G401 (cell line): ENCODE measurements around the gene RPL28. TPM values are rescaled to one million over a fixed set of nuclear protein-coding genes. Genes with fewer than 3 reads are reported as not detected.
"Not testable (repeated sequence)": the region's sequence is repeated elsewhere in the genome, so short reads cannot be mapped to it uniquely, and the experiment has no call there.

Experiments
- DNase-seq: peaks from one replicate; pipeline ENCODE4 v3.0.0-alpha.2; 2015; ENCODE audit warnings: low spot score
- in situ Hi-C: cut with HindIII; loops from 2 replicates; pipeline ENCODE4 v1.10.0; 2016; ENCODE audit warnings: low sequenced_read_pairs, mixed read lengths
- total RNA-seq: library from RNA; depleted of rRNA; stranded (reverse); fragments of >200 nt; shearing (Covaris generic); gene quantifications from 2 replicates; pipeline ENCODE4 v1.2.3, GENCODE V29; 2014

The RPL28 gene
- total RNA-seq, 1 experiment from 2014 or later = 236 TPM

DNA sequence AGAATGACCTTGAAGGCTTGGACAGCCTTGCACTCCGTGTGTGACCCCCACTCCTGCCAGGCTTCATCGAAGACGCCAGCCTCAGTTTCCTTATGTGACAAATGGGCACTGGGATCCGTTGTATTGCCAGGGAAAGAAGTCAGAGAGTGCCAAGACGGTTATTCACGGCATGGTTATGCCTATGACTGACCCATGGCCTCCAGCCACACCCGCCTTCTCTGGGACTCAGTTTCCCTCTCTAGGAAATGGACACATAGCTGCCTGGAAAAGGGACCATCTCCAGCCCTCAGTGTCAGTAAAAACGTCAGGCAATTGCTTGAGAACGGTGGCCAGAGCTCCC lies 22.8 kb downstream of the RPL28 start:
- no peak for DNase-seq
- in situ Hi-C loops = no loop called here

DNA sequence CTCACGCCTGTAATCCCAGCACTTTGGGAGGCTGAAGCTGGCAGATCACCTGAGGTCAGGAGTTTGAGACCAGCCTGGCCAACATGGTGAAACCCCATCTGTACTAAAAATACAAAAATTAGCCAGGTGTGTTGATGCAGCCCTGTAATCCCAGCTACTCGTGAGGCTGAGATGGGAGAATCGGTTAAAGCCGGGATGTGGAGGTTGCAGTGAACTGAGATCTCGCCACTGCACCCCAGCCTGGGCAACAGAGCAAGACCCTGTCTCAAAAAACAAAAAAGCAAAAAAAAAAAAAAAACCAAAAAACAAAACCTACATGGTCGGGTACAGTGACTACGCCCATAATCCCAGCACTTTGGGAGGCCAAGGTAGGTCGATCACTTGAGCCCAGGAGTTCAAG lies 23.4 kb downstream of the RPL28 start:
- in situ Hi-C loops, DNase-seq: not testable (repeated sequence)

DNA sequence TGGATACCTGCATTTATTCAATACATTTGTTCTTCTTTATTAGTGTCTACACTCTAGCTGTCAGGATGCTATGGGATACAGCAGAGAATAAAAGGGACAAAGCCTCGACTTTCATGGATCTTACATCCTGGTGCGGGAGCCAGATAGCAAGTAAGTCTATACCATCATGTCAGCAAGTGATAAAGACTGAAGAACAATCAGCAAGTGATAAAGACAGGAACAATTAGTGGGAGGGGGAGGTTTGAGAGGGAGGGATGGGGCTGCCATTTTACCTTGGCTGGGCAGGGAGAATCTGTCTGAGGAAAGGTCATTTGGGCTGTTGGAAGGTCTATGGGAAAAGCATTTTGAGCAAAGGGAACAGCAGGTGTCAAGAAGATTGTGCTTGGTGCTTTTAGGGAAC lies 24.4 kb downstream of the RPL28 start:
- in situ Hi-C loops = loop anchor here (10.0 kb wide), 2 partner anchors 115 to 155 kb away; partner anchors contain the start of gene PPP6R1

DNA sequence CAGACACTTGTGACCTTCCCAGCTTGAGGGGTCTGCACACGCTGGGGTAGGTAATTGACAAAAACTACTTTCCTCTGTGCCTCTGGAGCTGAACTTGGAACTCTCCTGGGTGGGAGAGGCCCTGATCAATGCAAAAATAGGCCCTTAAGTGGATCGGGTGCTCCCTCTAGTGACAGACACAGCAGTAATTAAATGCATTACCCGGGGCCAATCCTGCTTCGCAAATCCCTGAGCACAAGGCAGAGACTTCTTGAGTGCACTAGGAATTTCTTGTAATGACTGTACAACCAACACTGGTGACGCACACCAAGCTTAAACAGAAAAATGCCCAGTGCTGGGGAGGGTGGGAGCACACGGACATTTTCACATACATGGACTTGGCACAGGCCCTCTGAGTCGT lies 32.5 kb downstream of the RPL28 start:
- peak; percentile 70 for DNase-seq
- in situ Hi-C loops = loop anchor here (10.0 kb wide), 2 partner anchors 123 to 163 kb away; partner anchors contain the start of gene PPP6R1

More for the DNA sequence above, 24.4 kb downstream of the RPL28 start:
- DNase-seq = no peak

DNA sequence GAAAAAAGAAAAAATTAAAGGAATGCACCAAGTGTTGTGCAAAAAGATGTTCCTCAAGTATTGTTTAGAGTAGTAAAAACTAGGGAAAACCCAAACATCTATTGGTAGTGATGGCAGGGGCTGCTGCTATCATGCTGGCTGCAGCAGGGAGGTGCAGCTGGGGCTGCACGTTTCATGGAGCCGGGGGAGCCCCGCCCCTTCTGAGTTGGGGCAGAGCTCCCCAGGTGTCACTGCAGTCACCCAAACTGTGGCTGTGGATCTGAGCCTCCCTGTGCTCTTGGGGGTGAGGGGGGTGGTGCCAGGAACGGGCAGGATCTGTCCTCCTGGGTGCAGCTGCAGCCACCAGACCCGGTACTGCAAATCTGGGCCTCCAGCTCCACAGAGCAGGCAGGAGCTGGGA lies 33.4 kb downstream of the RPL28 start:
- in situ Hi-C loops = loop anchor here (10.0 kb wide), 2 partner anchors 124 to 164 kb away; partner anchors contain the start of gene PPP6R1
- DNase-seq = no peak

DNA sequence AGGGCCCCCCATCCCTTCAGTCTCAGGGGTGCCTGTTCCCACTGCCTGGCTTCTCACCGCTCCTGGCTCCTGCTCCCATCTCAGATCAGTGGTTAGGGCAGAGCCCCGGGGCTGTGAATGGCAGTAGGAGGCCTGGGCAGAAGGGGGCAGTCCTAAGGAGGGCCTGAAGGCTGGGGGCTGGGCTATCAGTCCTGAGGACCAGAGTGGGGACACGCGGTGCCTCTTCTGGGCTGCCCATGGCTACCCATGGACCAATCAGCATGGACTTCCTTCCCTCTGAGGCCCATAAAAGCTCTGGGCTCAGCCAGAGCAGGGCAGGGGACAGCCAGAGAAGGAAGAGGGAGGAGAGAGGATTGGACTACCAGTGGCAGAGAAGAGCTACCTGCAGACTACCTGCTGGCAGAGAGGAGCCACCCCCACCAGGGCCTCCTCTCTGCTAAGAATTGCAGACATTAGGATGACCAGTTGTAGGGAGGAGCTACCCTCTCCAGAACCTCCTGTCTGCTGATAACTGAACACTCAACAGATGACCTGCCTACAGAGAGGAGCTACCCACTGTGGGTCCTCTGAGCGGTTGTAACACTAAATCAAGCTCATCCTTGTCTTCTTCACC lies 34.0 kb downstream of the RPL28 start:
- no peak for DNase-seq
- in situ Hi-C loops = loop anchor here (10.0 kb wide), 2 partner anchors 125 to 165 kb away; partner anchors contain the start of gene PPP6R1

DNA sequence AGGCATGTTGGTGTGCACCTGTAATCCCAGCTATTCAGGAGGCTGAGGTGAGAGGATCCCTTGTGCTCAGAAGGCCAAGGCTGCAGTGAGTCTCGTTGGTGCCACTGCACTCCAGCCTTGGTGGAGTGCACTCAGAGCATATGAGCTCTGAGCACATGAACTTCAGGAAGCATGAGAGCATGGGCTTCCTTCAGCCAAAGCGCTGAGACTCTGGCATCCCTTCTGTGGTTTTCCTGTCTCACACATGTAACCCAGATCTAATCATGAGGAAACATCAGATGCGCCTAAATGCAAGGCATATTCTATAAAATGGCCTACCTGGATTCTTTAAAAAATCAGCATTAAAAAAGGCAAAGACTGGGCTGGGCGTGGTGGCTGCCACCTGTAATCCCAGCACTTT lies 35.5 kb downstream of the RPL28 start:
- in situ Hi-C loops, DNase-seq: not testable (repeated sequence)

DNA sequence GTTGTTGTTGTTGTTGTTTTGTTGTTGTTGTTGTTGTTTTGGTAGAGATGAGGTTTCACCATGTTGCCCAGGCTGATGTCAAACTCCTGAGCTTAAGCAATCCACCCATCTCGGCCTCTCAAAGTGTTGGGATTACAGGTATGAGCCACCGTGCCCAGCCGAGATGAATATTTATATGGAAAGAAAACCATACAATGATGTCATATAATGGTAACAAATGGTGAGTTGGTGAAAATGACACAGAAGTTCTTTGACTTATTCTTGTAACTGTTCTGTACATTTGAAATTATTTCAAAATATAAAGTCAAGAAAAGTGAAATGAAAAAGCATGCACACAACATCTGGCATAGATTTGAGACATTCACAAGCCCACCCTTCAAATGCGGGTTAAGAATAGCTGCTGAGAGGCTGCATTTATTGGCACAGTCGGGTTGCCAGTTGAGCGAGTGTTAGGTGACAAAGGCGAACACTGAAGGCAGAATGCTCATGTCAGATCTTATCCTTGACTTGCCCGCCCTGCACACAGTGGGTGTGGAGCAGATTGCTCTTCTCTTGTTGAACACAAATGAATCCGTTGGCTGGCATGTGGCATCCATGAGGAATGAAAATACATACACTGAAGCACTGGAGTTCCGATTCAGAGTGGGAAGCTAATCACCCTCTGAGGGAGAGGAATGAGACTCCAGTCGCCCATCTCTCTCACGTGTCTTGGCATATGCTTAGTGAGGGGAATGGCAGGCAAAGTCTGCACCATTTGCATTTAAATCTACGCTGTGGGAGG lies 37.7 kb downstream of the RPL28 start:
- in situ Hi-C loops = no loop called here
- DNase-seq = no peak

DNA sequence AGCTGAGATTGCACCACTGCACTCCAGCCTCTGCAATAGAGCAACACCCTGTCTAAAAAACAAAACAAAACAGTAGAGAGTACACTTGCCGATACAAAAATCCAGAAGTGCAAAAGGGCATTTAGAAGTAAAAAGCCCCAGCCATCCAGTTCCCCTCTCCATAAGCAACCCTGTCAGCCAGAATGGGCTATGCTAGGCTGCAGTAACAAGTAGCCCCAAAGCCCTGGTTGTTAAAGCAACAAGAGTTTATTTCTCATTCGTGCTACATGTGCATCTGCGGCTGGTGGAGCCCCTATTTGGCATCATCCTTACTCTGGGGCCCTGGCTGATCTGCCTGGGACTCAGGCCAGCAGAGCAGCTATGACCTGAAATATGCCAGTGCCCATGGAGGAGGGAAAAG lies 38.8 kb downstream of the RPL28 start:
- in situ Hi-C loops = no loop called here
- no peak for DNase-seq

DNA sequence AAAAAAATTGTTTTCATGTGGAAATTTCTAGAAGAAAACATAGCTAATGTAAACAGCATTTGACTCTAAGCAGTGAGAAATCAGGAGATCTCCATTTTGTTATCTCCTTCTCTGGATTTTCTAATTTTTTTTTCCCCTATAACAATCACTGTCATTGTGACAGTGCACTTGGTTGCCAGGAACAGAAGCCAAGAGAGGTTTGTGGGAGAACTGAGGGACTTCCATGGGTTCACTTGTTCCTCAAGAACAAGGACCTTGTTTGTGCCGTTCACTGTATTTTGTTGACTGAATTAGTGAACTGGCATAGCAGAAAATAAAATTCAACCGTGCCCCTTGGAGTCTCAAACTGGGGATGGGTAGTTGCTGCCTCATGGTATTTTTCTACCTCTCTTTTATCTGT lies 40.3 kb downstream of the RPL28 start:
- in situ Hi-C loops = no loop called here
- no peak for DNase-seq

DNA sequence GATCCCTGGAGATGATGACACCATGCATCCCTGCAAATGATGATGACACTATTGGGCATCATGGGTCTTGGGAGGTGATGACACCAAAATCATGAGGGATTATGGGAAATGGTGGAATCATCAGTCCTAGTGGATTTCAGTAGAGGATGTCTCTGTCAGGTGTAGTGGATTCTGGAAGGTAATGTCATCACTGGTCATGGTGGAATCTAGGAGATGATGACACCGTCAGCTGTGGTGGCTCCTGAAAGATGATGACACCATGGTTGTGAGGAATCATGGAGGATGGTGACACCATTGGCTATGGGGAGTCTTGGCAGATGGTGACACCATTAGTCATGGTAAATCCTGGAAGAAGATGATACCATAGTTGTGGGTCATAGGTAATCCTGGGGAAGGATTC lies 45.5 kb downstream of the RPL28 start:
- DNase-seq = no peak
- in situ Hi-C loops = no loop called here

DNA sequence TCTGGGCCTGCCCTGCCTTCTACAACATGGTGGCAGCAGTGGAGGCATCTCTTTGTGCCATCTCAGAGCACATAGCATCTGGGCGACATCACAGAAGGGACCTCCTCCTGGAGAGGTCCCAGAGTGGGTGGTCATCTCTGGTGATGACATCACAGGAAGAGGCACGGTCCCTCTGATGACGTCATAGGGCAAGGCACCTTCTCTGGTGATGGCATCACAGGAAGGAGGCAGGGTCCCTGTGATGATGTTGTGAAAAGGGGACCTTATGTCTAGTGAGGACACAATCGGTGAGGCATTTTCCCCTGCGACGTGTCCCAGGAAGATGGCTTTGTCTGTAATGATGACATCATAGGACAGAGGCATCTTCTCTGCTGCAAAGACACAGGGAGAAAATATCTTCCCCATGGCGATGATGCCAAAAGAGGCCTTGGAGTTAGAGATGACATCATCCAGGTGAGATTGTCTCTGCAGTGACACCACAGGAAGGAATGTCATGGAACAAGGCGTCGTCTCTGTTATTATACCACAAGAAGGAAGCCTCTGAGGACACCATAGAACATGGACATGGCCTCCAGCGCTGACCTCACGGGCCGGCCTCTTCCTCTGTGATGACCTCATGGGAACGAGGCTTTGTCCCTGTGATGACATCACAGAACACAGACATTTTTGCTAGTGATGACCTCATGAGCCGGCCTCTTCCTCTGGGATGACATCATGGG lies 46.7 kb downstream of the RPL28 start:
- no peak for DNase-seq
- in situ Hi-C loops = no loop called here

DNA sequence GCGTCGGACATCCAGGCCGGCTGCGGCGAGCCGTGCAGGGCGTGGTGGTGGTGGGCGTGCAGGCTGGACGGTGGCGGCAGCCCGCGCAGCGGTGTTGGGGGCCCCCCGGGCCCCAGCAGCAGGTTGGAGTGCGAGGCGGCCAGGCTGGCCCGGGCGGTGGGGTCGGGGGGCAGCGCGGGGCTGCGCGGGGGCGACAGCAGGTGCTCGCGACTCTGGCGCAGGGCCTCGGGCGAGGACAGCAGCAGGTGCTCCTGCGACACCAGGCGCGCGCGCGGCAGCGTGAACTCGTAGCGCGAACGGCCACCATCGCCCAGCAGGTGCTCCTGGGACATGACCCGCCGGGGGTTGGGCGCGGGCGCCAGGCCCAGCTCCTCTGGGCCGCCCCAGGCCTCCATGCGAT lies 47.6 kb downstream of the RPL28 start:
- DNase-seq = no peak
- in situ Hi-C loops = no loop called here

DNA sequence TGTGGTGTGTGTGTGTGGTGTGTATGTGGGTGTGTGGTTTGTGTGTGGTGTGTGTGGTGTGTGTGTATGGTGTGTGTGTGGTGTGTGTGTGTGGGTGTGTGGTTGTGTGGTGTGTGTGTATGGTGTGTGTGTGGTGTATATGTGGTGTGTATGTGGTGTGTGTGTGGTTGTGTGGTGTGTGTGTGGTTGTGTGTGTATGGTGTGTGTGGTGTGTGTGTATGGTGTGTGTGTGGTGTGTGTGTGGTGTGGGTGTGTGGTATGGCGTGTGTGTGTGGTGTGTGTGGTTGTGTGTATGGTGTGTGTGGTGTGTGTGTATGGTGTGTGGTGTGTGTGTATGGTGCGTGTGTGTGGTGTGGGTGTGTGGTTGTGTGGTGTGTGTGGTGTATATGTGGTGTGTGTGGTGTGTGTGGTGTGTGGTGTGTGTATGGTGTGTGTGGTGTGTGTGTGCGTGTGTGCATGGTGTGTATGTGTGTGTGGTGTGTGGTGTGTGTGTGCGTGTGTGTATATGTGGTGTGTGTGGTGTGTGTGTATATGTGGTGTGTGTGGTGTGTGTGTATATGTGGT lies 48.7 kb downstream of the RPL28 start:
- no peak for DNase-seq
- in situ Hi-C loops = no loop called here

DNA sequence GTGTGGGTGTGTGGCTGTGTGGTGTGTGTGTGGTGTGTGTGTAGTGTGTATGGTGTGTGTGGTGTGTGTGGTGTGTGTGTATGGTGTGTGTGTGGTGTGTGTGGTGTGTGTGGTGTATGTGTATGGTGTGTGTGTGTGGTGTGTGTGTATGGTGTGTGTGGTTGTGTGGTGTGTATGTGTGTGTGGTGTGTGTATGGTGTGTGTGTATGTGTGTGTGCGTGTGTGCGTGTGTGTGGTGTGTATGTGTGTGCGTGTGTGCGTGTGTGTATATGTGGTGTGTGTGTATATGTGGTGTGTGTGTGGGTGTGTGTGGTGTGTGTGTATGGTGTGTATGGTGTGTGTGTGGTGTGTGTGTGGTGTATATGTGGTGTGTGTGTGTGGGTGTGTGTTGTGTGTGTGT lies 49.3 kb downstream of the RPL28 start:
- in situ Hi-C loops = no loop called here
- DNase-seq = no peak

DNA sequence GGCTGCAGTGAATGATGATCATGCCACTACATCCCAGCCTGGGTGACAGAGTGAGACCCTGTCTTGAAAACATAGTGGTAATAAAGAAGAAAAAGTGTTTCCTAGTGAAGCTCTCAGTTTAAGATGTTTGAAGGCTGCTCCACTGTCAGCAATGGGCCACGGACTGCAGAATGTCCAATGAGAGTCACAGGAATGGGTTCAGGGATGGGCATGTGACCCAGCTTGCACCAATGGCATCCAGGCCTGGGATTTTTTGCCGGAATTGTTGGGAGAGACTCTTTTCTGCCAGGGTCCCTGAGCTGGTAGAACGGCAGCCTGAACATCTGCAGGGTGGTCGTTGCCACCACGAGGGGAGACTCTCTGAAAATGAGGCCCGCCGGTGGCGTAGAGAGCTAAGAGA lies 51.1 kb downstream of the RPL28 start:
- in situ Hi-C loops = no loop called here

DNA sequence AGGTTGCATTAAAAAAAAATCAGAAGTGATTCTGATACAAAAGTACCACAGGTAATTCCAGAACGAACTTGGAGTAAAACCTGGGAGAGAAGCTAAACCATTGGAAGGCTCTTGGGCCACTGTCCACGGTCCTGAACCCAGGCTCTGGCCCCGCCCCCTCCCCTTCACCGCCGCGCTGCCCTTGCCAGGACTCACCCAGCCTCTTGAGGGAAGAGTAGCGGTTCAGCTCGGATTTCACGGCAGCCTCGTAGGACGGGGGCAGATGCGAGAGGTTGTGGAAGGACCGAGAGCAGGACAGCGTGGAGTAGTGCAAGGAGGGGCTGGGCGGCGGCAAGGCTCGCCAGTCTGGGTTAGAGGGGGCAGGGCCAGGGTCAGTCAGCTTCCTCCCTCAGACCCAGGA lies 51.7 kb downstream of the RPL28 start:
- peak; percentile 32 for DNase-seq
- in situ Hi-C loops = no loop called here

More for the DNA sequence above, 51.1 kb downstream of the RPL28 start:
- no peak for DNase-seq

DNA sequence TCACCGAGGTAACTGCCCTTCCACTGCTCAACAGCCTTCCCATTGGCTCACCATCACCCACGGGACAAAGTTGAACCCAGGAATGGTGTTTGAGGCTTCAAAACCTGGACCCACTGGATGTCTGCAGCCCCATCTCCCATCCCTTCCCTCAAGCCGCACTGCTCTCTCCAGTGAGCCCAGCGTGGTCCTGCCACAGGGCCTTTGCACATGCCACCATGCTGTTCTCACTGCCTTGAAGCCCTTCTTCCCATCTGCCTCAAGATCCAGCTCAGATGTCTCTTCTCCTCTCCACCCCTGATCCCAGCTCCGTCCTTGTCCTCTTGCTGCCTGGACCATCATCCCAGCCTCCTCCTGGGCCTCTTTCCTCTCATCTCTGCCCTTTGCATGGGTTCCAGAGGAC lies 53.3 kb downstream of the RPL28 start:
- DNase-seq = no peak
- in situ Hi-C loops = no loop called here

DNA sequence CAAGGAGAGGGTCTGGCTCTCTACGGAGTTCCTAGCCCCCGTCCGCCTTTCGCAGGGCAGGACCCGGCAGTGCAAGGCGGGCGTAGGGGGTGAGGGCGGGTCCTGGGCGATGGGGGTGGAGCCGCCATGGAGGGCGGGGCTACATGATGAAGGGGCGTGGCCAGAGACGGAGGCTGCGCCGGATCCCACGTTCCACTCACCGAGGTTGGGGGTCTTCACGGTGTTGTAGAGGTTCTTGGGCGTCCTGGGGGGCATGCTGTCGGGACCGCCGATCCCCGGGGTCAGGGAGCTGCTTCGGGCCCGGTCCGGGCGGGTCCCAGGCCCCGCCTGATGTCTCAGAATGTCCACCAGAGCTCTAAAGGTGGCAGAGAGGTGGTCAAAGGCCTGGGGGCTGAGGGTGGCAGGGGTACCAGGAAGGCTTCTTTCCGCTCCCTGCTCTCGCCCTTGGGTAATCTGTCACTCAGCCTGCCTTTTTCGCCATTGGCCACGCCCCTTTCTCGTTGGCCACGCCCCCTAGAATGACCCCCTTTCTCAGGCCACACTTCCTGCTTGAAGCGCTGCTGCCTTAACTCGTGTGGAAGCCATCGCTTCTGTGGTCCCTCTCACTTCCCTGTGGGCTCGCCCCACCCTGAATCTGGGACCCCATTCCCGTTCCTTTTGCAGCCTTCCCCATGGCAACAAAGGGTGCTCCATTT lies 54.8 kb downstream of the RPL28 start:
- in situ Hi-C loops = no loop called here

More for the DNA sequence above, 54.8 kb downstream of the RPL28 start:
- no peak for DNase-seq
